Hematopoietic multipotent progenitor cell treated with erythropoietin and hydrocortisone succinate and interleukin-3 and kit ligand, for 6 days (in vitro differentiated cells): Measurements from ENCODE around the gene MAP1LC3C.
"Not testable (repeated sequence)": the region's sequence is repeated elsewhere in the genome, so short reads cannot be mapped to it uniquely, and the experiment has no call there.

Experiments
- DNase-seq: peaks from one replicate; pipeline ENCODE4 v3.0.0-alpha.2; 2015

MAP1LC3C gene

GRCh38 chr1:241990040-241990439 is 8.9 kb downstream of the MAP1LC3C start:
- DNase-seq, result no peak

GRCh38 chr1:241988389-241988930 is 10.4 kb downstream of the MAP1LC3C start:
- DNase-seq, result not testable (repeated sequence)

GRCh38 chr1:241985787-241986186 is 13.1 kb downstream of the MAP1LC3C start:
- DNase-seq, result peak; percentile 59

GRCh38 chr1:241979926-241980325 is 19.0 kb downstream of the MAP1LC3C start:
- DNase-seq, result no peak

GRCh38 chr1:241979071-241979470 is 19.8 kb downstream of the MAP1LC3C start:
- DNase-seq, result no peak

GRCh38 chr1:241976229-241976628 is 22.7 kb downstream of the MAP1LC3C start:
- peak; percentile 17 for DNase-seq

GRCh38 chr1:241972703-241973369 is 26.1 kb downstream of the MAP1LC3C start:
- no peak for DNase-seq

GRCh38 chr1:241968611-241969010 is 30.3 kb downstream of the MAP1LC3C start:
- no peak for DNase-seq

GRCh38 chr1:241964550-241965282 is 34.2 kb downstream of the MAP1LC3C start:
- DNase-seq, result no peak

- DNase-seq, result no peak
These were observed 35.2 kb downstream of the MAP1LC3C start for GRCh38 chr1:241963722-241964121.

GRCh38 chr1:241962153-241962552 is 36.7 kb downstream of the MAP1LC3C start:
- no peak for DNase-seq

GRCh38 chr1:241957692-241958494 is 41.0 kb downstream of the MAP1LC3C start, which contains the start of gene BECN2:
TSS of gene BECN2 (plus strand) at chr1:241957767. CDS start at chr1:241957767, 0 bp downstream.
- DNase-seq, result no peak

GRCh38 chr1:241950390-241950789 is 48.5 kb downstream of the MAP1LC3C start:
- DNase-seq, result no peak

- no peak for DNase-seq
These were observed 51.5 kb downstream of the MAP1LC3C start for GRCh38 chr1:241947354-241947753.
